Urinary bladder (tissue), 4 donors: ENCODE data around the gene CRTC3. TPM values are rescaled to one million over a fixed set of nuclear protein-coding genes. Genes with fewer than 3 reads are reported as not detected.
"Not testable (repeated sequence)": the region's sequence is repeated elsewhere in the genome, so short reads cannot be mapped to it uniquely, and the experiment has no call there.

ENCODE experiments used
- DNase-seq: peaks from one replicate; pipeline ENCODE4 v3.0.0-alpha.2; 2015; ENCODE audit errors: extremely low spot score
- H3K27ac ChIP-seq: one replicate; pipeline ENCODE4 v1.5.1; 2013; ENCODE audit warnings: low read depth, mild to moderate bottlenecking, moderate library complexity
- H3K36me3 ChIP-seq: one replicate; pipeline ENCODE4 v1.6.1; 2013; ENCODE audit warnings: mild to moderate bottlenecking, moderate library complexity; ENCODE audit not compliant: insufficient read depth
- H3K4me1 ChIP-seq: one replicate; pipeline ENCODE4 v1.6.1; 2013; ENCODE audit warnings: mild to moderate bottlenecking, moderate library complexity; ENCODE audit not compliant: insufficient read depth
- H3K4me3 ChIP-seq: one replicate; pipeline ENCODE4 v1.5.1; 2013; ENCODE audit warnings: low read depth, low read length
- WGBS: extraction: QIAGEN DNeasy Blood & Tissue Kit; methylation state at CpG from one replicate; pipeline ENCODE4 v1.1.7; 2013; 5-methylcytosine and 5-hydroxymethylcytosine counted together
- polyA plus RNA-seq: library from polyadenylated mRNA; stranded (reverse); fragments of 200-250 nt; gene quantifications from one replicate; pipeline ENCODE4 v1.2.3, GENCODE V29; 2013
- total RNA-seq: library from RNA; depleted of rRNA; stranded (reverse); fragments of >200 nt; gene quantifications from one replicate; pipeline ENCODE4 v1.2.3, GENCODE V29; 2014
- donor health status: healthy with polysubstance abuse.
- donor health status: healthy.

The CRTC3 gene
- total and polyA plus RNA-seq, 2 donors = 41.3 to 41.9 TPM

- DNase-seq = not testable (repeated sequence)
Observed at GRCh38 chr15:90670631-90671030, 140.9 kb downstream of the CRTC3 start.

GRCh38 chr15:90671216-90671615 lies 141.5 kb downstream of the CRTC3 start:
- WGBS = 89% methylated on average over 4 of the region's 4 CpGs
- DNase-seq = no peak

More at GRCh38 chr15:90670631-90671030, 140.9 kb downstream of the CRTC3 start:
- H3K27ac ChIP-seq, H3K4me1 ChIP-seq, H3K4me3 ChIP-seq, H3K36me3 ChIP-seq: not testable (repeated sequence)
- 97% methylated on average over 8 of the region's 8 CpGs for WGBS

GRCh38 chr15:90673357-90673756 lies 143.6 kb downstream of the CRTC3 start:
- H3K4me3 ChIP-seq, DNase-seq, H3K4me1 ChIP-seq, H3K36me3 ChIP-seq, H3K27ac ChIP-seq: not testable (repeated sequence)
- 96% methylated on average over 10 of the region's 10 CpGs for WGBS

More at GRCh38 chr15:90671216-90671615, 141.5 kb downstream of the CRTC3 start:
- Histone ChIP-seq H3K36me3 (no peaks in the 10 kb centered on the region), H3K4me3 (no peak overlapping the region), H3K27ac (no peak overlapping the region), H3K4me1 (no peaks in the 10 kb centered on the region)

GRCh38 chr15:90674476-90674875 lies 144.8 kb downstream of the CRTC3 start:
- no peak overlapping the region for H3K27ac ChIP-seq
- H3K4me3 ChIP-seq = no peak overlapping the region
- no peaks in the 10 kb centered on the region for H3K4me1 ChIP-seq
- 76% methylated on average over 3 of the region's 3 CpGs for WGBS
- H3K36me3 ChIP-seq = no peaks in the 10 kb centered on the region
- no peak for DNase-seq

GRCh38 chr15:90675464-90675863 lies 145.7 kb downstream of the CRTC3 start:
- Histone ChIP-seq H3K27ac (no peak overlapping the region), H3K4me3 (no peak overlapping the region), H3K36me3 (no peaks in the 10 kb centered on the region), H3K4me1 (no peaks in the 10 kb centered on the region)
- 91% methylated on average over 5 of the region's 5 CpGs for WGBS
- no peak for DNase-seq

GRCh38 chr15:90677807-90678790 lies 148.4 kb downstream of the CRTC3 start:
- H3K36me3 ChIP-seq = no peaks in the 10 kb centered on the region
- H3K27ac ChIP-seq = no peak overlapping the region
- no peaks in the 10 kb centered on the region for H3K4me1 ChIP-seq
- DNase-seq = no peak
- H3K4me3 ChIP-seq = no peak overlapping the region
- WGBS = 92% methylated on average over 12 of the region's 12 CpGs

GRCh38 chr15:90679959-90680358 lies 150.2 kb downstream of the CRTC3 start:
- DNase-seq = no peak
- Histone ChIP-seq H3K27ac (no peak overlapping the region), H3K4me1 (no peaks in the 10 kb centered on the region), H3K4me3 (no peak overlapping the region), H3K36me3 (no peaks in the 10 kb centered on the region)
- 85% methylated on average over 3 of the region's 3 CpGs for WGBS

GRCh38 chr15:90680371-90680935 lies 150.7 kb downstream of the CRTC3 start:
- DNase-seq = no peak
- 46% methylated on average over 6 of the region's 6 CpGs for WGBS

GRCh38 chr15:90681056-90681455 lies 151.3 kb downstream of the CRTC3 start:
- 93% methylated on average over 1 of the region's 1 CpG for WGBS
- Histone ChIP-seq H3K4me1 (no peaks in the 10 kb centered on the region), H3K36me3 (no peaks in the 10 kb centered on the region), H3K4me3 (no peak overlapping the region), H3K27ac (no peak overlapping the region)
- DNase-seq = no peak

More at GRCh38 chr15:90680371-90680935, 150.7 kb downstream of the CRTC3 start:
- no peaks in the 10 kb centered on the region for H3K4me1 ChIP-seq
- H3K27ac ChIP-seq = no peak overlapping the region
- H3K4me3 ChIP-seq = no peak overlapping the region
- no peaks in the 10 kb centered on the region for H3K36me3 ChIP-seq

GRCh38 chr15:90681480-90681879 lies 151.8 kb downstream of the CRTC3 start:
- DNase-seq = no peak
- no peaks in the 10 kb centered on the region for H3K36me3 ChIP-seq

GRCh38 chr15:90683371-90683770 lies 153.6 kb downstream of the CRTC3 start:
- Histone ChIP-seq H3K36me3 (no peaks in the 10 kb centered on the region), H3K4me1 (no peaks in the 10 kb centered on the region), H3K27ac (no peak overlapping the region), H3K4me3 (no peak overlapping the region)
- no peak for DNase-seq
- 90% methylated on average over 10 of the region's 10 CpGs for WGBS

More at GRCh38 chr15:90681480-90681879, 151.8 kb downstream of the CRTC3 start:
- 89% methylated on average over 9 of the region's 9 CpGs for WGBS
- Histone ChIP-seq H3K27ac (no peak overlapping the region), H3K4me3 (no peak overlapping the region), H3K4me1 (no peaks in the 10 kb centered on the region)

- Histone ChIP-seq H3K27ac (no peak overlapping the region), H3K36me3 (no peaks in the 10 kb centered on the region), H3K4me1 (no peaks in the 10 kb centered on the region), H3K4me3 (no peak overlapping the region)
- DNase-seq = no peak
- 91% methylated on average over 4 of the region's 4 CpGs for WGBS
Observed at GRCh38 chr15:90683876-90684275, 154.2 kb downstream of the CRTC3 start.

- no peak overlapping the region for H3K4me3 ChIP-seq
- H3K36me3 ChIP-seq = no peaks in the 10 kb centered on the region
- no peak for DNase-seq
- H3K27ac ChIP-seq = no peak overlapping the region
- WGBS = 86% methylated on average over 5 of the region's 5 CpGs
- no peaks in the 10 kb centered on the region for H3K4me1 ChIP-seq
Observed at GRCh38 chr15:90684281-90684680, 154.6 kb downstream of the CRTC3 start.
